ENCODE results near the gene PLCB1. TPM values are rescaled to one million over a fixed set of nuclear protein-coding genes. Genes with fewer than 3 reads are reported as not detected.

PLCB1 gene
- total RNA-seq, 4 donors from 2014 or later, result 7.2 to 28.1 (median 9.6) TPM

GRCh38 chr20:8216375-8217200 lies 84.5 kb downstream of the PLCB1 start:
- no peaks in the 10 kb centered on the region for H3K9me3 ChIP-seq
- no peak overlapping the region for H3K27ac ChIP-seq
- TF ChIP-seq CTCF (IDR thresholded peaks at IDR 0.05) (no peak), POLR2A (IDR thresholded peaks at IDR 0.05) (no peak)
- H3K4me1 ChIP-seq, result peaks cover 0 to 5% (median 0%) of the 10 kb centered on the region in 4 donors
- no peak overlapping the region for H3K4me3 ChIP-seq
- no peaks in the 10 kb centered on the region for H3K36me3 ChIP-seq
- H3K27me3 ChIP-seq, result no peaks in the 10 kb centered on the region
- DNase-seq, result no peak

- Histone ChIP-seq H3K4me3 (no peak overlapping the region), H3K27ac (no peak overlapping the region), H3K36me3 (no peaks in the 10 kb centered on the region), H3K4me1 (peaks cover 0 to 5% (median 0%) of the 10 kb centered on the region in 4 donors), H3K27me3 (no peaks in the 10 kb centered on the region), H3K9me3 (no peaks in the 10 kb centered on the region)
- TF ChIP-seq POLR2A (IDR thresholded peaks at IDR 0.05) (no peak), CTCF (IDR thresholded peaks at IDR 0.05) (no peak)
- no peak for DNase-seq
Observed at GRCh38 chr20:8218861-8219260, 86.8 kb downstream of the PLCB1 start.

GRCh38 chr20:8219403-8219802 lies 87.3 kb downstream of the PLCB1 start:
- TF ChIP-seq CTCF (IDR thresholded peaks at IDR 0.05) (no peak), POLR2A (IDR thresholded peaks at IDR 0.05) (no peak)
- H3K27me3 ChIP-seq, result no peaks in the 10 kb centered on the region
- H3K9me3 ChIP-seq, result no peaks in the 10 kb centered on the region
- H3K36me3 ChIP-seq, result no peaks in the 10 kb centered on the region
- peaks cover 0 to 5% (median 0%) of the 10 kb centered on the region in 4 donors for H3K4me1 ChIP-seq
- no peak overlapping the region for H3K27ac ChIP-seq
- no peak overlapping the region for H3K4me3 ChIP-seq
- no peak for DNase-seq

GRCh38 chr20:8220716-8221115 lies 88.7 kb downstream of the PLCB1 start:
- Histone ChIP-seq H3K27me3 (no peaks in the 10 kb centered on the region), H3K27ac (no peak overlapping the region), H3K4me1 (no peaks in the 10 kb centered on the region), H3K4me3 (no peak overlapping the region), H3K36me3 (no peaks in the 10 kb centered on the region), H3K9me3 (no peaks in the 10 kb centered on the region)
- DNase-seq, result no peak
- TF ChIP-seq CTCF (IDR thresholded peaks at IDR 0.05) (no peak), POLR2A (IDR thresholded peaks at IDR 0.05) (no peak)

GRCh38 chr20:8221887-8222419 lies 89.9 kb downstream of the PLCB1 start:
- H3K36me3 ChIP-seq, result no peaks in the 10 kb centered on the region
- H3K9me3 ChIP-seq, result no peaks in the 10 kb centered on the region
- no peaks in the 10 kb centered on the region for H3K27me3 ChIP-seq
- H3K4me3 ChIP-seq, result no peak overlapping the region
- H3K27ac ChIP-seq, result no peak overlapping the region
- DNase-seq, result no peak
- H3K4me1 ChIP-seq, result no peaks in the 10 kb centered on the region
- TF ChIP-seq POLR2A (IDR thresholded peaks at IDR 0.05), result no peak

GRCh38 chr20:8223091-8223870 lies 91.2 kb downstream of the PLCB1 start:
- H3K4me1 ChIP-seq, result no peaks in the 10 kb centered on the region
- H3K27me3 ChIP-seq, result no peaks in the 10 kb centered on the region
- DNase-seq, result no peak
- no peak overlapping the region for H3K27ac ChIP-seq
- no peak for TF ChIP-seq CTCF (IDR thresholded peaks at IDR 0.05)
- TF ChIP-seq POLR2A (IDR thresholded peaks at IDR 0.05), result no peak
- no peak overlapping the region for H3K4me3 ChIP-seq
- H3K9me3 ChIP-seq, result no peaks in the 10 kb centered on the region
- H3K36me3 ChIP-seq, result no peaks in the 10 kb centered on the region

Data from Peyer's patch (tissue), 4 donors.